ENCODE measurements around the gene CFAP20DC. TPM values are rescaled to one million over a fixed set of nuclear protein-coding genes. Genes with fewer than 3 reads are reported as not detected.

The CFAP20DC gene
- total and polyA plus RNA-seq, 2 of the 13 experiments (the other 11 are each of a cell fraction or from before 2014, with no cell fraction given): not detected

GRCh38 chr3:58955308-58955707 is 94.5 kb downstream of the CFAP20DC start (continued):
- TF ChIP-seq FOXP4 (CRISPR knock-in tag; IDR thresholded peaks at IDR 0.05) (no peak), ZNF143 (CRISPR knock-in tag; IDR thresholded peaks at IDR 0.05) (no peak), ZBTB34 (CRISPR knock-in tag; IDR thresholded peaks at IDR 0.05) (no peak), ZNF225 (CRISPR knock-in tag; IDR thresholded peaks at IDR 0.05) (no peak)

GRCh38 chr3:58953288-58953687 is 96.5 kb downstream of the CFAP20DC start:
- no peak overlapping the region for H3K4me3 ChIP-seq (replicated peaks in 1 of 3; ENCODE audit: insufficient read depth in 1 of 3, low read depth in 2 of 3, low read length in 3 of 3)
- FAIRE-seq (no peak), DNase-seq (ENCODE audit: low spot score) (no peak), ATAC-seq (no peak)
- H3K9me3 ChIP-seq (ENCODE audit: low read length): no peaks in the 10 kb centered on the region
- no peak overlapping the region for H3K27ac ChIP-seq (ENCODE audit: extremely low read length, insufficient read depth, low read length)
- H3K27me3 ChIP-seq (ENCODE audit: control insufficient read depth in 1 of 2, insufficient read depth in 2 of 2, low read length in 2 of 2): no peaks in the 10 kb centered on the region
- in situ Hi-C loops (cut with HindIII; ENCODE audit: extremely low pct_ligation_motif_present, low pct_unique_long_range_greater_than_20kb) (no loop called here), intact Hi-C loops (cut with micrococcal nuclease; ENCODE audit: unreplicated experiment) (no loop called here)
- no peaks in the 10 kb centered on the region for H4K20me1 ChIP-seq (ENCODE audit: insufficient read depth, low read length)
- H2AFZ ChIP-seq (ENCODE audit: low read length): no peak overlapping the region
- H3K9ac ChIP-seq (ENCODE audit: insufficient read depth, low read depth, low read length): no peak overlapping the region
- BruUV-seq (replicated peaks): no TSS peak
- POLR2A ChIA-PET: no interaction called here
- 48% methylated on average over 1 of the region's 1 CpG for WGBS (ENCODE audit: low lambda C conversion rate)
- H3K4me1 ChIP-seq (ENCODE audit: insufficient read depth, low read length): no peaks in the 10 kb centered on the region
- CTCF ChIA-PET (ENCODE audit: low intra/inter-chr PET ratio, low total read pairs): no interaction called here
- H3K4me2 ChIP-seq (ENCODE audit: low read depth, low read length): no peak overlapping the region
- H3K36me3 ChIP-seq (replicated peaks in 1 of 2; ENCODE audit: control insufficient read depth in 1 of 2, insufficient read depth in 2 of 2, low read length in 2 of 2): no peaks in the 10 kb centered on the region
- no peaks in the 10 kb centered on the region for H3K79me2 ChIP-seq (ENCODE audit: insufficient read depth, low read length)
- no peak for TF ChIP-seq GMEB2 (CRISPR knock-in tag; IDR thresholded peaks at IDR 0.05; ENCODE audit: low read depth)
- TF ChIP-seq ZNF331 (CRISPR knock-in tag; IDR thresholded peaks at IDR 0.05): no peak
- no peak for TF ChIP-seq ATF3 (CRISPR knock-in tag; IDR thresholded peaks at IDR 0.05)
- TF ChIP-seq ZBTB34 (CRISPR knock-in tag; IDR thresholded peaks at IDR 0.05): no peak
- no peak for TF ChIP-seq BRCA1 (CRISPR knock-in tag; IDR thresholded peaks at IDR 0.05)
- no peak for TF ChIP-seq RFX5 (IDR thresholded peaks at IDR 0.05; ENCODE audit: low read depth, low read length)
- no peak for TF ChIP-seq IRF1 (CRISPR knock-in tag; IDR thresholded peaks at IDR 0.05; ENCODE audit: low read depth)
- no peak for TF ChIP-seq ZBTB46 (CRISPR knock-in tag; IDR thresholded peaks at IDR 0.05; ENCODE audit: borderline replicate concordance)
- TF ChIP-seq TAF15 (IDR thresholded peaks at IDR 0.05; ENCODE audit: low read depth, low read length, poor library complexity, severe bottlenecking): no peak
- TF ChIP-seq ZNF234 (CRISPR knock-in tag; conservative IDR thresholded peaks at IDR 0.05): no peak
- TF ChIP-seq POLR2AphosphoS2 (IDR thresholded peaks at IDR 0.05; ENCODE audit: low read depth, low read length): no peak

Data from HepG2 (cell line).